Measurements from ENCODE around the gene COL18A1. TPM values are rescaled to one million over a fixed set of nuclear protein-coding genes. Genes with fewer than 3 reads are reported as not detected.

The COL18A1 gene
- total RNA-seq, 1 experiment from 2014 or later: 77.0 TPM

DNA sequence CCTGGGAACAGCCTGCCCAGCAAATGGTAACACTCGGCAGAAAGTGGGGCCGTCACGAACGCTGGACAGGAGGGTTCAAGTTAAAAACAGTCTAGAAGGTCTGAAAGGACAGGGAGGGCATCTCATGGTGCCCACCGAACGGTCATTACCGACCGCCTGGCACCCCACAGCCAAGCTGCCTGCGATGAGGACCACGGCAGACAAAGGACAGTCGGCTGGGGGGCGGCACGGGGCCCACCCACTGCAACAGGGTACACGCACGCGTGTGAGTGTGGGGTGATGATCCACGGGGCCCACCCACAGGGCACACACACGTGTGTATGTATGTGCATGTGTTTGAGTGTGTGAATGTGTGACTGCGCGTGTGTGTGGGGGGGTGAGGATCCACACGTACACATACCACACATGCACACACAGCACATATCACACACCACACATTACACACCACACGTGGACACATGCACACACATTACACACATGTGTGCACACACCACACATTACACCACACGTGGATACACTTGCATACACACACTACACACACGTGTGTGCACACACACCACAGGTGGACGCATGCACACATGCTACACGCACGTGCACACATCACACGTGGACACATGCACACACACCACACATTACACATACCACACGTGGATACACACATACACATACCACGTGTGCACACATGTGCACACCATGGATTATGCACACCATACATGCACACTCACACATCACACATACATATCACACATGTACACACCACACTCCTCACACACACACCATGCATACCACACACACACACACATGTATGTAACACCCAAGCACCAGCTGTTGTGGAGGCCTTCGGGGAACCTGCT, 74.1 kb downstream of the COL18A1 start:
- no peak overlapping the region for H3K27ac ChIP-seq (ENCODE audit: low read length)
- no peak overlapping the region for H2AFZ ChIP-seq (ENCODE audit: low read length)
- ChIA-PET CTCF (no interaction called here), POLR2A (ENCODE audit: unreplicated experiment) (no interaction called here)
- TF ChIP-seq, protein P1, sequence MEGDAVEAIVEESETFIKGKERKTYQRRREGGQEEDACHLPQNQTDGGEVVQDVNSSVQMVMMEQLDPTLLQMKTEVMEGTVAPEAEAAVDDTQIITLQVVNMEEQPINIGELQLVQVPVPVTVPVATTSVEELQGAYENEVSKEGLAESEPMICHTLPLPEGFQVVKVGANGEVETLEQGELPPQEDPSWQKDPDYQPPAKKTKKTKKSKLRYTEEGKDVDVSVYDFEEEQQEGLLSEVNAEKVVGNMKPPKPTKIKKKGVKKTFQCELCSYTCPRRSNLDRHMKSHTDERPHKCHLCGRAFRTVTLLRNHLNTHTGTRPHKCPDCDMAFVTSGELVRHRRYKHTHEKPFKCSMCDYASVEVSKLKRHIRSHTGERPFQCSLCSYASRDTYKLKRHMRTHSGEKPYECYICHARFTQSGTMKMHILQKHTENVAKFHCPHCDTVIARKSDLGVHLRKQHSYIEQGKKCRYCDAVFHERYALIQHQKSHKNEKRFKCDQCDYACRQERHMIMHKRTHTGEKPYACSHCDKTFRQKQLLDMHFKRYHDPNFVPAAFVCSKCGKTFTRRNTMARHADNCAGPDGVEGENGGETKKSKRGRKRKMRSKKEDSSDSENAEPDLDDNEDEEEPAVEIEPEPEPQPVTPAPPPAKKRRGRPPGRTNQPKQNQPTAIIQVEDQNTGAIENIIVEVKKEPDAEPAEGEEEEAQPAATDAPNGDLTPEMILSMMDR (conservative IDR thresholded peaks at IDR 0.05; ENCODE audit: low read depth, low read length): no peak
- TF ChIP-seq EZH2 (IDR thresholded peaks at IDR 0.05; ENCODE audit: low read length, unreplicated experiment) (no peak), EZH2phosphoT487 (IDR thresholded peaks at IDR 0.05; ENCODE audit: borderline replicate concordance, low read length) (no peak)
- no peak overlapping the region for H3K9ac ChIP-seq (ENCODE audit: low read length)
- no peak overlapping the region for H3K4me3 ChIP-seq (ENCODE audit: low read length)
- no peaks in the 10 kb centered on the region for H3K79me2 ChIP-seq (ENCODE audit: low read length)
- H3K9me2 ChIP-seq (replicated peaks; ENCODE audit: low read length): no peaks in the 10 kb centered on the region
- H3K4me1 ChIP-seq (ENCODE audit: insufficient read depth, low read length): no peaks in the 10 kb centered on the region
- peaks cover 6% of the 10 kb centered on the region for H3K36me3 ChIP-seq (ENCODE audit: low read depth, low read length)
- intact Hi-C loops (cut with micrococcal nuclease): no loop called here
- ATAC-seq (no peak), DNase-seq (no peak)
- H3K4me2 ChIP-seq (ENCODE audit: low read length): no peak overlapping the region
- BruUV-seq (replicated peaks): no TSS peak
- no peaks in the 10 kb centered on the region for H3K27me3 ChIP-seq (ENCODE audit: low read length)
- no peaks in the 10 kb centered on the region for H3K9me3 ChIP-seq (ENCODE audit: low read length)
- no peaks in the 10 kb centered on the region for H4K20me1 ChIP-seq (ENCODE audit: low read length)
- H3F3A ChIP-seq (ENCODE audit: low read length, unreplicated experiment): no peaks in the 10 kb centered on the region

DNA sequence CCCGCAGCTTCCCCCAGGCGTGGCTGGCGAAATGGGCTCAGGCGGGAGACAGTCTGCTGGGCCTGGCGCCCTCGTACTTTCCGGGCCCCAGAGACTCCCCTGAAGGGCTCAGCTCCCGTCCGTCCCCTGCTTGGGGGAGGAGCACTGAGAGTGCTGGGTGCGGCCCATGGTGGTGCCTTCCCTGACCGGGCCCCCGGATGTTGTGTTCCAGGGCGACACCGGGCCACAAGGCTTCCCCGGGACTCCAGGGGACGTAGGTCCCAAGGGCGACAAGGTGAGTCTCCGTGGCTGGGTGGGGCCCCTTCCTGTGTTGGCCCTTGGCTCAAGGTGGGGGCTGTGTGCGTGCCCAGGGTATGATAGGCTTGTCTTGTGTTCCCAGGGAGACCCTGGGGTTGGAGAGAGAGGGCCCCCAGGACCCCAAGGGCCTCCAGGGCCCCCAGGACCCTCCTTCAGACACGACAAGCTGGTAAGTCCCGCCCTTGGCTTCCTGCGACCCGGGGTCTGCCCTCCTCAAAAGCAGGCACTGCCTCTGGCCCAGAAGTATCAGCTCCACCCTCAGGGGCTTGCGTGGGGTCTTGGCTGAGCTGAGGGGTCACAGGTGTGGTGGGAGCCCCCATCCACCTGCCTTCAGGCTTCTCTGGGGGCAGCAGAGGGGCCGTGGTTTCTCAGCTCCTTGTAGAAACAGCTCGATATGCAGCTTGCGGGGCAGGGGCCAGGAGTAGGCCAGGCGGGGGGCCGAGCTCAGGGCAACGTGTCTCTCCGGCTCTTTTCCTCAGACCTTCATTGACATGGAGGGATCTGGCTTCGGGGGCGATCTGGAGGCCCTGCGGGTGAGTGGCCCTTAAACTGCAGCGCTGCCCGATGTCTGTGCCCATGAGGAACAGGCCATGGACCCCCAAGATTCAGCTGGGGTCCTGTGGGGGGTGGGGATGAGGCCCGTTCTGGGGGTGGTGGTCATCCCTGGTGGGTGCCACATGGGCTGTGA, 75.0 kb downstream of the COL18A1 start:
- DNase-seq (no peak), ATAC-seq (no peak)
- Histone ChIP-seq H3K4me3 (ENCODE audit: low read length) (no peak overlapping the region), H3K79me2 (ENCODE audit: low read length) (no peaks in the 10 kb centered on the region), H3K4me2 (ENCODE audit: low read length) (no peak overlapping the region), H3K9ac (ENCODE audit: low read length) (no peak overlapping the region), H3K9me3 (ENCODE audit: low read length) (no peaks in the 10 kb centered on the region), H3F3A (ENCODE audit: low read length, unreplicated experiment) (no peaks in the 10 kb centered on the region), H4K20me1 (ENCODE audit: low read length) (no peaks in the 10 kb centered on the region), H2AFZ (ENCODE audit: low read length) (no peak overlapping the region), H3K36me3 (ENCODE audit: low read depth, low read length) (peaks cover 2% of the 10 kb centered on the region; the same call in 1 of the 2 replicates), H3K27me3 (ENCODE audit: low read length) (no peaks in the 10 kb centered on the region), H3K4me1 (ENCODE audit: insufficient read depth, low read length) (no peaks in the 10 kb centered on the region), H3K27ac (ENCODE audit: low read length) (no peak overlapping the region), H3K9me2 (replicated peaks; ENCODE audit: low read length) (no peaks in the 10 kb centered on the region)
- TF ChIP-seq EZH2phosphoT487 (IDR thresholded peaks at IDR 0.05; ENCODE audit: borderline replicate concordance, low read length) (no peak), EZH2 (IDR thresholded peaks at IDR 0.05; ENCODE audit: low read length, unreplicated experiment) (no peak)
- TF ChIP-seq, protein P1 (conservative IDR thresholded peaks at IDR 0.05; ENCODE audit: low read depth, low read length): no peak
- ChIA-PET POLR2A (ENCODE audit: unreplicated experiment) (no interaction called here), CTCF (no interaction called here)
- intact Hi-C loops (cut with micrococcal nuclease): no loop called here
- no TSS peak for BruUV-seq (replicated peaks)
